Measurements from ENCODE around the gene BUD13.
A peak's percentile ranks its signal among the peaks of the same experiment; 100 is the strongest.

BUD13 gene

DNA sequence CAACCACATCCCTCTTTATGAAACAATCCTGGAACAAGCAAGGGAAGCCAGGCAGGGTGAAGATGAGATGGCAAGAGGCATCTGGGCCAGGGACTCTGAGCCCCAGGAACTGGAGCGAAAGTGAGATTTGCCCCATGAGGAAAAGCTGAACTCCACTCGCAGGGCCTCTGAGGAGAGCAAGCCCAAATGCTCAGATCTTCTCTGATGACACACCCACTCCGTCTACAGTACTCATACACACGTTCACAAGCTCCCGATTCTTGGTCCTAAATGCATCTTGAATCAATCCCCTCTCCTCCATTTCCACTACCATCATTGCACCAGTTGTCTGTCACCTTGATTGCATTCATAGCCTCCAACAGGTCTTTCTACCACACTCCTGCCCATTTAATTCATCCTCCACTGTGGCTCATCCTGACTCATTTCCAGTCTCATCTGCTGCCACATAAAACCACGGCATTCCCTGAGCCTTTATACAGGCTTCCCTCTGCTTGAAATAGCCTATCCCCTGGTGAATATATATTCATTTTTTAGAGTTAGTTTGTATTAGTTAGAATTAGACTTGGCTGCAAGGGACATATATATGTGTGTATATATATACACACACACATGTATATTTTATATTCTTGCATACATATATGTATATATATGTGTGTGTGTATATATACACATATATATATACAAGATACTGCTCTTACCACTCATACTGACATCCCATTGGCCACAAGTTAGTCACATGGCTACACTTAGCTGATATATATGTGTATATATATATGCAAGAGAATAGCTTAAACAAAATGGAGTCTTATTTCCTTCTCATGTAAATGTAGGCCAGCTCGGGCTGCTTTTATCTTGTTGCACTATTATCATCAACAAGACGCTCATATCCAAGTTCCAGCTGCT is 20.3 kb upstream of the BUD13 start:
- no peak for DNase-seq
- ATAC-seq, result no peak

DNA sequence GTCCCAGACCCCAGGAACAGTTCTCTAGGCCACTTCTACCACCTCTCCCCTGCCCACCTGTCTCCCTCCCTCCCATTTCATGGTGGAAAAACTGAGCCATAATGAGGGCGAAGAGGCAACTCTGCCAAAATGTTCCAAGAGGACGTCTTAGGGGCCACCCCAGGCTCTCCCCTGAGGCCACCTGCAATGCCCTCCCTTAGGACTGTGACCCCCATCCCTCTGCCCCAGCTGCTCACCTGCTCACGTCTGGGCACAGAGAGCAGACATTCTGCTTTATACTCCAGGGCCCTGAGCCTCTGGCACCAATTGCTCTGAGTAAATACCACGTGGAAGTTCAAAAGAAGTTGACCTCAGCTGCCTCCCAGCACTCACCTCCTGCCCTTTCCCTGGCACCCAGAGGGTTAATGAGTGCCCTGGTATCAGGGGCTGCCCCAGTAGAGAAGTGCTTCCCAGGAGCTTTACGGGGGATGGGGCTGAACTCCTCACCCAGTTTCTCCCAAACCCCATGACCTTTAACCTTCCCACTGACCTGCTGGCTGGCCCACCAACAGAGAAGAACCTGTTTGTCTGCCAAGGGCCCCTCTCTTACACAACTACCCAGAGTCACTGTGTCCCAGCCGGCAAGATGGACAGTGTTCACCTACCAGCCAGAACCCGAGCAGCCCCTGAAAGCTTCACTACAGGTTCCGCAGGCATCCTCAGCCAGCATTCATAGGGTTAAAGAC is 19.5 kb upstream of the BUD13 start:
- ATAC-seq (no peak), DNase-seq (no peak)

DNA sequence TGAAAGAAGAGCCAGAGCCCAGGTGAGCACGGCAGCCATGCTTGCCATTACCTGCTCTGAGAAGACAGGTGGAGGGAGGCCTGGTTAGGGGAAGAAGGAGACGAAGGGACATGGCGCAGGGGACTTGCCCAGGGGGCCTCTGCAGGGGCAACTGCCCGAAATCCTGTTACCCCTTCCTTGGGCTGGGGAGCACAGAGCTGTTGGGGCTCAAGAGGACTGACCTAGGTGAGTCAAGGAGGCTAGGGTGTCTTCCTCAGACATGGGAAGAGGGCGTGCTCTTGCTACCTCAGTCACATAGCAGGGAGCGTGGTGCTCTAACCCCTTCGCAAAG is 19.0 kb upstream of the BUD13 start, which contains the start of gene APOA5:
APOA5 (minus strand) TSS at position 67 of the 331 bp plus-strand sequence; CDS start at position 48, 19 bp downstream.
- no peak for ATAC-seq

DNA sequence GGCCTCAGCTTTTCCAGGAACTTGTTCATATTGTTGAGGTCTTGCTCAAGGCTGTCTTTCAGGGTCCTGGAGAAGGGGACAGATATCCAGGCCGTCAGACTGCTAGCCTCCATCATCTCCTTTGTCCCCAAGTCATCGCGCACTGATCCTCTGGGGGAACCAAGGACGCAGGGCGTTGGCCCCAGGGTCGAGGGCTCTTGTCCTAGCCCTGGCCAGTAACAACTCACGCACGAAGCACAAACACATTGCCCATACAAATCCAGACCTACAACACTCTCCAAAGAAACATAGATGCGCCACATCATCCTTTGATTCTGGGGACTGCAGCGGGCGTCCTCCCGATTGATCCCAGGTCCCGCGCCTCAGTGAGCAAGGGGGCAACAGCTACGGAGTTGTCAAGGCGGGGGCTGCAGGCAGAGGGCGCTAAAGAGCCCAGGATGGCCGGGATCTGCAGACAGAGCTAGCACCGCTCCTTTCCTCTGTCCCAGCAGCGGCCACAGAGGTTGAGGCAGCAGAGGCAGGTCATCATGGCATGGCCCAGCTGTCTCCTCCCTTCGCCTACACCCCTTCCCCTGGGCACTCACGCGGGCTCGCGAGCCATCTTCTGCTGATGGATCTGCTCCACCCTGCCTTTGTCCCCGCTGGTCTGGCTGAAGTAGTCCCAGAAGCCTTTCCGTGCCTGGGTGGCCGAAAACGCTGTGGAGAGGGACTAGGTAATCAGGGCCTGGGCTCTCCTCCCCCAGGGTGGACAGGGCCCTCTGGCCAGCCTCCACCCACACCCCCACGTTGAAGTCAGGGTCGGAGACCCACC is 18.4 kb upstream of the BUD13 start:
- DNase-seq, result peak; percentile 88
- peak; percentile 66 for ATAC-seq

More for the DNA sequence above, 19.0 kb upstream of the BUD13 start, which contains the start of gene APOA5:
- no peak for DNase-seq

DNA sequence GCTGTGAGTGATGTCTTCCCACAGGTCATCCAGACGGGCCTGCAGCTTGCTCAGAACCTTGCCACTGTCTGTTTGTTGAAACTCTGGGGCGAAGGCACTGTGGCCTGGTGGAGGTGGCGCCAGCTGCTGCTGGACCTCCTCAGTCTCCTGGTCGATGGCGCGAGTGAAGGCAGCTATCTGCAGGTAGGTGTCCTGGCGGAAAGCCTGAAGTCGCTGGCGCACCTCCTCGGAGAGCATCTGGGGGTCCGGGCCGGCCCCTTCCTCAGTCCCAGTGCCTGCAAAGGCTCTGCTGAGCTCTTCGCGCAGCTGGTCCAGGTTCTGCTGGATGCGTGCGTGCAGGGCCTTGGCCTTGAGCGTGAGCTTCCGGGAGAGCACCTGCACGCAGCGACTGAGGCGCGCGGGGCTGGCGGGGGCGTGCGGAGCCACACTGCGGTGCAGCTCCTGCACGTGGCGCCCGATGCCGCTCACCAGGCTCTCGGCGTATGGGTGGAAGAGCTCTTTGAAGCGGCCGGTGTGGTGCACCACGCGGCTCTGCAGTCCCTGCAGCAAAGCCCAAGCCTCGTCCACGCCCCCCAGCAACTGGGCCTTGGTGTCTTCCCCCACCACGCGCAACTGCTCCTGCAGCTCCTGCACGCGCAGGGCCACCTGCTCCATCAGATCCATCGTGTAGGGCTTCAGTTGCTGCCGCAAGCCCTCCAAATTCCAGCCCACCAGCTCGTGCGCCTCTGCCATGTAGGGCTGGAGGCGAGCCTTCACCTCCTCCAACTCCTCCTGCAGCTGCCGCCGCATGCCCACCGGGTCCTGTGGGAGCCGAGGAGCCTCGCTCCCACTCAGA is 17.6 kb upstream of the BUD13 start:
- no peak for ATAC-seq
- no peak for DNase-seq

DNA sequence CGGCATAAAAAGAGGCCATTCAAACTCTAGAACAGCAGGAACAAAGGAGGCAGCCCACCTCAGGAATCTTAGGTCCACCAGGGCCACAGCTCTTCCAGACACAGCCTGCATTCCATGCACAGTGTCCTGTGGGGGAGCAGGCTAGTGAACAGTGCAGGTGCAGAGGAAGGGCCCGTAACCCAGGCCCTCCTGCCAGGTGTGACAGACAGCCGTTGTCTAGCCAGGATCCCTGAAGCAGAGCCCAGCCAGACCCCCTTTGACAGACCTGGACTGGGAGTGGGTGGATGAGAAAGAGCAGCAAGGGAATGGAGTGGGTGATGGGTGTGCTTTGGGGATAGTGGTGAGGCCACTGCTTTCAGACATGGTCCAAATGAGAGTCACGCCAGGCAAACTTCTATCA is 16.2 kb upstream of the BUD13 start:
- DNase-seq (no peak), ATAC-seq (no peak)

DNA sequence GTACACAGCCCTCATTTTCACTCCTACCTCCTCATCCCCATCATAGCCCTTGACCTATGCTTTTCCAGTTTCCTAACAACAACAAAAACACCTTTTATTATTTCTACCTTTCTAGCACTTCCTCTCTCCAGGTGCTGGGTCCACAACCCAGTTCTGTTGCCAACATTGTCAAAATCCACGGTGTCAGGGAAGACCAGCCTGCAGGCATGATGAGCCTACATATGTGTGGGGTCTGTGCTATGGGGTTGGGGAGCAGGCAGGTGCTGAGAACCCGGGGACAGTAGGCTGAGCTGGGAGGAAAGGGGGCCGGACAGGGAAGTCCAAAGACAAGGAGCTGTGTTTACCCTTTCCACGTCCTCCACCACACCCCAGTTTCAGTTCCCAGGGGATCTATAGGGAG is 15.7 kb upstream of the BUD13 start:
- DNase-seq (no peak), ATAC-seq (no peak)

DNA sequence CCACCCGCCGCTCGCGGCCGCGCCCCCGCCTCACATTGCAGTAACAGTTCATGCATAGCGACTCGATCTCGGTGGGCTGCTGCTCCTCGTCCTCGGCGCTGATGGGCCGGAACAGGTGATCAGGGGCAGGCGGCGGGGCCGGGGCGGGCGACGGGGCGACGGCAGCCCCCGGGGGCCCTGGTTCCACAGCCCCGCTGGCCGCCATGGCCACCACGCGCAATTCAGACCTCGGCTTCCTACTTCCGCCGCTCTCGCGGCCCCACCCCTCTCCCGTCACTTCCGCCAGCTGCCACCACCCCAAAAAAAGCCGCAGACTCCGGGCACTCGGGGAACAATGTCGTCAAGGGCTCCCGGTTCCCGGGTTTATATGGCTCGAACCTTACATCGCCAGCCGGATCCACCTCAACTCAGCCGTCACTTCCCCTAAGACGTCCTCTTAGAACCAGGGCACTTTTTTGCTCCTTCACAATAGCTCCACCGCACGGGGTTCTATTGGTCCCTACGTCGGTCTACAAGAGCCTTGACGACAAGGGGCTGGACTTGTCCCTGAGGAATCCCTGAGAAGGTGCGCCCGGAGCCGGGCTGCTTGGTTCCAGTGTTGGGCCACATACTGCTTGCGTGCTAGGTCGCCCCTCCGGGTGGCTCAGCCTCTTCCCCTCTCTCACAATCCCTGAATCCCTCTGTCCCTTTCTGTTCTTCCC is 15.1 kb upstream of the BUD13 start, which contains the start of gene ZPR1:
ZPR1 (minus strand) TSS at position 238 of the 701 bp plus-strand sequence; CDS start at position 205, 33 bp downstream.
- ATAC-seq (peak; percentile 82), DNase-seq (peak; percentile 90)

DNA sequence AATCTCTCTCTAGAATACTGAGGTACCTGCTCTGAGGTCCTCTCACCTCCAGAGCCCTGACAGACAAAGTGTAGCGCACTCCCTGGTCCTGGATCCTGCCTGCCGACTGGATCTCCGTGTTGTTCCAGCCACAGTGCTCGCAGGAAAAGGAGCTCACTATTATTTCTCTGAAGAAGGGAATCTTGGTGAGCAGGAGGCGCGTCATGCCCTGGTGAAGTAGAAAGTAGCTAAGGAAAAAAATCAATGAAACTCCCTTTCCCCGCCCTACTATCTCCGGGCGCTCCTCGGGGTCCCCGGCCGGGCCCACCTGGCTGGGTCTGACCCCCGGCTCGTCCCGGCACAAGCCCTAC is 14.6 kb upstream of the BUD13 start:
- ATAC-seq, result no peak
- DNase-seq, result no peak

DNA sequence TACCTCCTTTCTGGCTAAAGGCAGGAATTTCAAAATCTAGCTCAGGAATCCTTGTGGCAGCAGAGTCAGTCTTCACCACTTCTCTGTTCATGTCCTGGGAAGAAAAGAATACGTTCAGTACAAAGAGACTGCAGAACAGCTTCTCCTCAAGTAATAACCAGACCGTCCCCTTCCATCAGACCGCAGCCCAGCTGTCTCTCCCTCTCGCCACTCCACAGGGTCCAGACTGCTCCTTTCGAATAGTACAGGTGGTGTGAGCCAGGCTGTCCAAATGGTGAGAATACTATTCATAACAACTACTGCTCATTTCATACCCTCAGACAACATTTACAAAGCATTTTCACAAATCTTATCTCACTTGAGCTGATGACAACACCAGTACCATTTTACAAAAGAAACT is 14.2 kb upstream of the BUD13 start:
- no peak for DNase-seq
- no peak for ATAC-seq

DNA sequence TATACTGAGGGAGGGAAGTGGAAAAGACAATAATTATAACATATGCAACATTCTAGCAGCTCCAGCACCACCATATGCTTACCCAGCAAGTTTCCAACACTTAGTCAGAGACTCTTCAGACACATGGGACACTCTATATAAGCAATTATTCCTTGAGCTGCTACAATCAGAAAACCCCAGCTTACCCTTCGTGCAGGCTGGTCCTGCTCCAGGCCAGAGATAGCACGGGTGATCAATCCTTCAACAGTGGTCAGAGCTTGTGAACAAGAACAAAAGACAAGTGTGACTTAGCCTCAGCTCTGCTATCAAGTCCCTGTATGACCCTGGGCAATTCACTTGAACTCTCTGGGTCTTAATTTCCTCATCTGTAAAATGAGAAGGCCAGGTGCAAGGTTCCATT is 13.5 kb upstream of the BUD13 start:
- DNase-seq, result no peak
- no peak for ATAC-seq

DNA sequence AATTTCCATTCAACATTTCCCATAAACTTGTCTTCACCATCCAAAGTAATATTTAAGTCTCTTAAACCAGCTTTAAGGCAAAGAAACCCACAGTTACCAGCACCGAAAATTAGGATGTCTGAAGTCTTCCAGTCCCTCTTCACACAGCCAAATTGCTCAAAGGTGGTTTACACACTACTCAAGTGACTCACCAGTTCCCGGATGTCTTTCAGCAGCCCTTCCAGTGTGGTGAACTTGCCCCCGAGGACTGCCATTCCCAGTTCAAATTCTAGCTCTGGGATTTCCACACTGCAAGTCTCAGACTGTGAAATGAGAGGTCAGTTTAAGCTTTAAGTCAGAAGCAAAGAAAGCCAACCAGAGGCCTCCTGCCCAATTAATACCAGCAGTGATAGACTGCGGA is 9.9 kb upstream of the BUD13 start:
- ATAC-seq, result peak; percentile 39
- no peak for DNase-seq

DNA sequence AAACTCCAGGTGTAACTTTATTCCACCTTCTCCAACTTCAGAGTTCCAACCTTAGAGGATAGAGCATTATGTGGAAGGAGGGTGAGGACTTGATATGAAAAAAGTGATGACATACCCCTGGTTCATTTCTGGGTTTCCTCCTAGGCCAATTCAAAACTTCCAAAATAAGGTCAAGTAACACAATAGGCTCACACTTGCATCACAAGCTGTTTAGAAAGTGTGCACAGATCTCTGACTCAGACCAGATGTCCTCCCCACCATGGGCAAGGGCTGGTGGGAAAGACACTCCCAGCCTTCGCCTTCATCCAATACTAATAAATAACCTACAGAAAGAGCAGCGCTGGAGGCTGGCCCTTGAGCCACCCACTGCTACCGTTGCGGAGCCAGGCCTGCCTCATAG is 5.8 kb upstream of the BUD13 start:
- no peak for DNase-seq
- ATAC-seq, result no peak

DNA sequence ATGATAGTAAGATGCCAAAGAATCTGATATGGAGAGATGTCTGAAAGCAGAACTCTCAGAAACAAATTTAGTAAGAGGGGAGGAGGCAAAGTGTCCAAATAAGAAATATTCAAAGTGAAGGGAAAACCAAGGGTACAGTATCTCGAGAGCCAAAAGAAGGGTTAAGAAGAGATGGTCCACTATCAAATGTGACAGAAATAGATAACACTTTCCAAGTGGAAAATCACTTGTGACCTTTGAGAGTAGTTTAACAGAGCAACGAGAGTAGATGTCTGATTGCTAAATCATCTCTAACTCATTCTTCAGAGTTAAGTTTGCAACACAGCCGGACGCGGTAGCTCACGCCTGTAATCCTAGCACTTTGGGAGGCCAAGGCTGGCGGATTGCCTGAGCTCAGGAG is 4.3 kb upstream of the BUD13 start:
- DNase-seq, result no peak
- no peak for ATAC-seq

DNA sequence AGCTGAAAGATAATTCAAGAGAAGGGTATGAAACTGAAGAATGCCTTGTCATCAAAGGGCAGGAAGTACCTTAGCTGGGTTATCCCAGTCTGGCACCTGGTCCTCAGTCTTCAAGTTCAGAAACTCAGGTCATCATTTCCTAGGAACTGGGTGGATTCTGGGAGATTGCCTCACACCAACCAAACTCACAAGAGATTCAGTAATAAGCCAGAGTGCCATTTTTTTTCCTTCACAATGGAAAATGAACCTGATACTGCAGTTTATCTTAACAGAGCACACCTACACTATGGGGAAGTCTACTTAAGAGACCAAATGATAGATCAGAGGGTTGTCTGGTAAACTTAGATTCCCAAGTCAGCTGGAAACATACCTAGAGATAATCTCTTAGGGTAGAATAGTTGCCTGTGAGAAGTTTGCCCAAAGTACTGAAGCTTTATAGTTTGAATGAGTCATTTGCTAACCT is 3.8 kb upstream of the BUD13 start:
- DNase-seq, result no peak
- ATAC-seq, result no peak

DNA sequence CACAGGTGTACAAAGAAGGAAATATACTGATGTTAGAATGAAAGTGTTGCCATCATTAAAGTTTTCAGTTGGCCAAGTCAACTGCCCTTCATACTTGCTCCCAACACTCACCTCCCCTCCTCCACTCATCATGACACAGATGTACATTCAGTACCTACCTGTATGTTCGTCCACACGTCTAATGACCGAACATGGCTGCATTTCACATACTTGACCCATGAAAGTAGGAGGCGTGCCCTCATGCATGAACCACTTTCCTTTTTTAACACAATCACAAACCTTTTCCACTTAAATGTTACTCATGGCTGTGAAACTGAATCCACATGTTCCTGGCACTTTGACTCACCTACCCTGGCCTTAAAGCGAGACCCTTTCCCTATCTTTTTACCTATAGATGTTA is 3.2 kb upstream of the BUD13 start:
- DNase-seq (no peak), ATAC-seq (no peak)

DNA sequence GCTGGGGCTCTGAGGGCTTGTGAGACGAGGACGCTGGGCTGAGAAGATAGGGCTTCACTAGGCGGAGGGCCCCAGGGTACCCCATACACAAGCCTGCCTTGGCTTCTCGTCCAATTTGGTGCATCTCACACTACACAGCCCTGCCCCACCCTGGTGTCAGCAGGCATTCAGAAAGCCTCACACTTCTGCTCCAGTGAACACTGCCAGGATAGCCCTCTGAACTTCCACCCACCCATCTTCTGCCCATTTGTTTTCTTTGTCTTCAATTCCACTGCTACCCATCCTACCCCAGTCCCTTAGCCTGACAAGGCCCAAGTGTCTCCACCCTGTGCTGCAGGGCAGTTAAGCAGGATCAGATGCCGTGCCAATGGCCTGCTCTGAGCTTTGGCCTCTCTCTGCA is 1.9 kb upstream of the BUD13 start:
- ATAC-seq (no peak), DNase-seq (no peak)

DNA sequence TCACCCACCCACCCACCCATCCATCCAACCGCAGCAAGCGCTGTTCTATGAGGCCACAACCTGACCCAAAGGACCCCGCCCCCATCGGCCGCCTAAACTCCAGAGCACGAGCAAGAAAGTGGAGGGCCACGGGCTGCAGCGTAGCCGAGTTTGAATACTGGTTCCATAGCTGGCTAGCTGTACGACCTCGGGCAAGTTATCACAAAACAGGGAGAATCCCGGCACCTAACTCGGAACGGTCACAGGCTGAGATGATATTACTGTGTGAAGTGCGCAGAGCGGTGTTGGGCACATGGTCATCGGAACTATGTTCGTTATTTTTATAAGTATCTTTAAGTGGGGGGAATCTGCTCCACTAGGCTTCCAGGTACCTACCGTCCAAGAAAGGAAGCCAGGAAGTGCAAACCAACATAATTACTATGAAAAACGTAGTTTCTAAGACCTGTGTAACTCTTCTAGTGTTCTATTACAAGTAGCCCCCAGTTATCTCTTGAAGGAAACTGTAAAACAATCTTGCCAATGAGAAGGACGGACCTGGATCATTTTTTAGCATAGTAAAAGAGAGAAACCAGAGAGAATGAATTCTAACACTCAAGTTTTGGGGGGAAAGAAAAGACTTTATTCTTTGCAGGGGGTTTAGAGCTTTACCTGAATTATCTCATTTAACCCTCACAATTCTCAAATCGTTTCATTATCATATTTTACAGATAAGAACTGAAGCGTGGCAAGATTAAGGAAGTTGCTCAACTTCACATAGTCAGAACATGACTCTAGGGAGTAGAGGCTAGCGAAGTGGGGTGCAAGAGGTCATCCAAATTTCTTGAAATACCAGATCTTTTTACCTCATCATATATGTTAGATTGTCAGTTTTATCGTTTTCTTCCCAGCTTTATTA is 663 bp upstream of the BUD13 start:
- no peak for ATAC-seq
- no peak for DNase-seq

DNA sequence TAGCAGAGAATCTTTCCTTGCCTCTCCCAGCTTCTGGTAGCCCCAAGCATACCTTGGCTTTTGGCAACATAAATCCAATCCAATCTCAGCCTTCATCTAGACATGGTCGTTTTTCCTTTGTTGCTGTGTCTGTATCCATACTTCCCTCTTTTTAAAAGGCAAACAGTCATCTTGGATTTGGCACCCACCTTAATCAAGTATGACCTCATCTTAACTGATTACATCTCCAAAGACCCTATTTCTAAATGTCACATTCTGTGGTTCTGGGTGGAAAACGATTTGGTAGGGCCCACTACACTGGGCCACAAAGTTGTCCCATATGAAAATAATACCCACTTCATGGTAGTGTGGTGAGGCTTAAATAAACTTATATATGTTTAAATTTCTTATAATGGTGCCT is 852 bp downstream of the BUD13 start:
- ATAC-seq (no peak), DNase-seq (no peak)

DNA sequence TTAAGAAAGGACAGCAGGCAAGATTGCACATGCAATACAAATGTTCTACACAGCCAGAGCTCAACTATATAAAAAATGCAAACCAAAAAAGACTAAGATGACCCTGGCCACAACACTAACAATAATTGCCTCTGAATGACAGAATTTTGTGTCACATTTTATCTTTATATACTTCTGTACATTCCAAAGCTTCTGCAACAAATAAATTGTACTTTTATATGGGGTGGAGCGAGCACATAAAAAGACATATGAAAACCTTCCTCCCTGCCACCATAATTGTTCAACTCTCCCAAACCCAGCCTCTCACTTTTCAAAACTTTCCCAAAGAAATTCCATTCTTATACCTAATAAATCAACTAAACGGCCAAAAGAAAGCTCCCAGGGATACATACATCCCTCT is 10.7 kb downstream of the BUD13 start:
- ATAC-seq, result no peak
- no peak for DNase-seq
